A172 (cell line): ENCODE results near the gene MXRA8. TPM values are rescaled to one million over a fixed set of nuclear protein-coding genes. Genes with fewer than 3 reads are reported as not detected.

ENCODE experiments used
- DNase-seq: peaks from one replicate; pipeline ENCODE4 v3.0.0-alpha.2; 2015; ENCODE audit warnings: low spot score
- total RNA-seq: library from RNA; depleted of rRNA; stranded (reverse); fragments of >200 nt; shearing (Covaris generic); gene quantifications from 2 replicates; pipeline ENCODE4 v1.2.3, GENCODE V29; 2014

MXRA8 gene
- total RNA-seq, 1 experiment from 2014 or later, result 0.24 TPM

DNA sequence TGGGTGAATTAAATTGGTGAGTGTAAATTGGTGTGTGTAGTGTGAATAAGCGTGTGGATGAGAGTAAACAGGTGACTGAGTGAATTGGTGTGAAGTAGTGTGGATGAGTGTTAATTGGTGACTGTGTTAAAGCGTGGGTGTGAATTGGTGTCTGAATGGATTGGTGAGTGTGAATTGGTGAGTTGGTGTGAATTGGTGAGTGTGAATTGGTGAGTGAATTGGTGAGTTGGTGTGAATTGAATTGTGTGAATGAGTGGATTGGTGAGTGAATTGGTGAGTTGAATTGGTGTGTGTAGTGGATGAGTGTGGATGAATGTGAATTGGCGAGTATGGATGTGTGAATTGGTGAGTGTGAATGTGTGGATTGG, 8.3 kb upstream of the MXRA8 start:
- no peak for DNase-seq

GRCh38 chr1:1365875-1366698, 7.7 kb upstream of the MXRA8 start:
- no peak for DNase-seq

DNA sequence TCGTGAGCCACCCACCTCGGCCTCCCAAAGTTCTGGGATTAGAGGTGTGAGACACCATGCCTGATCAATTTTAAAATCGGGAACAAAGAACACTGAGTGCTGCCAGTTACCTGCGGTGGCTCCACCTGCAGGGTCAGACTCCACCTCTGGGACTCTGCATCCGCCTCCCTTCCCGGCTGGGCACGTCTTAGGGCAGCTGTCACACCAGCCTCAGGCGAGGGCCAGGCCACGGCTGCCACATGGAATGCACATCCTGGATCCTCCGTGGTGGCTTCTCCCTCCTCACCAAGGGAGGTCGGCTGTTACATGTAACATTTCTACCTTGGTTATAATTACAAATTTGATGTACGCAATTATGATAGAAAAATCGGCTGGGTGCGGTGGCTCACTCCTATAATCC, 5.9 kb upstream of the MXRA8 start:
- DNase-seq, result no peak

DNA sequence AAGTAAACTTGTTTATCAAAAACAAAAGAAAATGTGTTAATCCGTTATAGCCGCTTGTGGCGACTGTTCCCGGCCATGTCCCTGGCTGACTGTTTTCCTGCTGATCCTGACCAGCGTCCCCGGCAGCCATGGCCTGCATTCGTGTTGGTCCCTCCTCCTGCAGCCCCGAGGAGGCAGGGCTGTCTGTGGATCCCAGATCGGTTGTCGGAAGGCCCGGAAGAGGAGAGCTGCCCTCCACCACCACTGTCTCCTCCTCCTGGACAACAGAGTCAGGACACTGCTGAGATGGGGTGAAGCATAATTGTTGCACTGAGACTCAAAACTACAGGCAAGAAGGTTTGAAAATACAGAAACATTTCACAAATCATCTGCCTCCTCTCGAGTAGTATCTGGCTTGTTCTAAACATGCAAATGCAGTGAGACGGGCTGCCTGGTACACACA, 3.6 kb upstream of the MXRA8 start:
- DNase-seq, result peak; percentile 38

GRCh38 chr1:1361233-1361981, 3.1 kb upstream of the MXRA8 start:
- no peak for DNase-seq

- DNase-seq, result peak; percentile 90
Measured at GRCh38 chr1:1360506-1361169, 2.3 kb upstream of the MXRA8 start.

- no peak for DNase-seq
Measured at GRCh38 chr1:1359664-1360468, 1.5 kb upstream of the MXRA8 start.

DNA sequence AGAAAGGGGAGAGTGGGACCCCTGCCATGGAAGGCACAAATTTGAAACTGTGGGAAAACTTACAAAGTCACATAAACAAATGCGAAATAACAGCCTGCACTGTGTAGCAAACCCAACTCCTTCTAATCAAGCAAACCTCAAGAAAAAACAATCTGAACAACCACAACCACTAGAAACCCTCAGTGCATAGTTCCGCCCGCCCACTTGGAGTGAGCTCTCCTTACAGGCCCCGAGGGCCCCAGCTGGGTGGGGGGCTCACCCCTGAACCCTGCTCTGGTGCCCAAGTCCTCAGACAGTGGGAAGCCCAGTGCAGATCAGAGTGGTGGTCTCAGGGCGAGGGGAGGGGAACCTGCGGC, 931 bp upstream of the MXRA8 start:
- no peak for DNase-seq

GRCh38 chr1:1357871-1358432, 403 bp downstream of the MXRA8 start:
- no peak for DNase-seq

DNA sequence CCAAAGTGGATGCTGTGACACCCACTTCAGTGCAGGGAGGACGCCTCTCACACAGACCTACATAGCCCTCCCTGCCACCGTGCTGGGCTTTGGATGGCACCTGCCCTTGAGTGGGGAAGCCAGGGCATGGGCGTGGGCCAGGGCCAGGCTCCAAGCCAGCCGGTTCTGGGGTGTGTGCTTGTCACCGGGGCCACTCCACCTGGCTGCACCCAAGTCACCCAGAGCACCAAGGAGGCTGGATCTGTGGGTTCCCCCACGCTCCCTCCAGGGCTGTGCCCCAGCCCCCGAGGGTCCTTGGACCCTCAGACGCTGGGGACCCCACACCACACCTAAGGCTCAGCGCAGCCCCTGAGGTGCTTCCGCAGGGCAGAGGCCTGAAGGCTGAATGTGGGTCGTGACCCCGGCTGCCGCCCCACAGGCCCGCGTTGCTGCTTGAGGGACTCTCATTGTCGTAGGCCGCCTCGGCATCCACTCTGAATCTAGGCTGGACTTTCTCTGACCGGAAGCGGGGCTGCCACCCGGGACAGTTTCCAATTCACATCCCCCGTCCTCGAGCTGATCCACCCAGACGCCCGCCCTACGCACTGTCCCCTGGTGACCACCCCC, 1.5 kb downstream of the MXRA8 start:
- DNase-seq, result no peak

DNA sequence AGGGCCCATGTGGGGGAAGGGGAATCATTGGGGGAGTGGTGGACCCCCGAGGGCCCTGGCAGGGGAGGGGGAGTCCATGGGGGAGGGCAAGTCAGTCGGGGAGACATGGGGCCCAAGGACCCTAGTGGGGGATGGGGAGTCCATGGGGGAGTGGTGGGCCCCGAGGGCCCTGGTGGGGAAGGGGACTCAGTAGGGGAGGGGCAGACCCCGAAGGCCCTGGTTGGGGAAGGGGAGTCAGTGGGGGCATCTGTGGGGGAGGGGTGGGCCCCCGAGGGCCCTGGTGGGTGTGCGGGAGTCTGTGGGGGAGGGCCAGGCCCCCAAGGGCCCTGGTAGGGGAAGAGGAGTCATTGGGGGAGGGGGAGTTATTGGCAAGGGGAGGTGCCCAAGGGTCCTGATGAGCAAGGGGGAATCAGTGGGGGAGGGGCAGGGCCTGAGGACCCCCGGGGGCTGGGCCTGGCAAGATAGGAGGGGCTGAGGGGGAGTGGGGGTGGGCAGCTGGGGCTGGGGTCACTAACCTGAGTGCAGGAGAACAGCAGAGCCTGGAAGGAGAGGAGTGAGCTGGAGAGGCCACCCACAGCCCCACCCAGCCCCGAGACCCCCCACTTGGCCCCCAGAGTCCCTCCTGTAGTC, 2.1 kb downstream of the MXRA8 start:
- DNase-seq, result no peak

GRCh38 chr1:1355416-1355815, 2.9 kb downstream of the MXRA8 start:
- no peak for DNase-seq

DNA sequence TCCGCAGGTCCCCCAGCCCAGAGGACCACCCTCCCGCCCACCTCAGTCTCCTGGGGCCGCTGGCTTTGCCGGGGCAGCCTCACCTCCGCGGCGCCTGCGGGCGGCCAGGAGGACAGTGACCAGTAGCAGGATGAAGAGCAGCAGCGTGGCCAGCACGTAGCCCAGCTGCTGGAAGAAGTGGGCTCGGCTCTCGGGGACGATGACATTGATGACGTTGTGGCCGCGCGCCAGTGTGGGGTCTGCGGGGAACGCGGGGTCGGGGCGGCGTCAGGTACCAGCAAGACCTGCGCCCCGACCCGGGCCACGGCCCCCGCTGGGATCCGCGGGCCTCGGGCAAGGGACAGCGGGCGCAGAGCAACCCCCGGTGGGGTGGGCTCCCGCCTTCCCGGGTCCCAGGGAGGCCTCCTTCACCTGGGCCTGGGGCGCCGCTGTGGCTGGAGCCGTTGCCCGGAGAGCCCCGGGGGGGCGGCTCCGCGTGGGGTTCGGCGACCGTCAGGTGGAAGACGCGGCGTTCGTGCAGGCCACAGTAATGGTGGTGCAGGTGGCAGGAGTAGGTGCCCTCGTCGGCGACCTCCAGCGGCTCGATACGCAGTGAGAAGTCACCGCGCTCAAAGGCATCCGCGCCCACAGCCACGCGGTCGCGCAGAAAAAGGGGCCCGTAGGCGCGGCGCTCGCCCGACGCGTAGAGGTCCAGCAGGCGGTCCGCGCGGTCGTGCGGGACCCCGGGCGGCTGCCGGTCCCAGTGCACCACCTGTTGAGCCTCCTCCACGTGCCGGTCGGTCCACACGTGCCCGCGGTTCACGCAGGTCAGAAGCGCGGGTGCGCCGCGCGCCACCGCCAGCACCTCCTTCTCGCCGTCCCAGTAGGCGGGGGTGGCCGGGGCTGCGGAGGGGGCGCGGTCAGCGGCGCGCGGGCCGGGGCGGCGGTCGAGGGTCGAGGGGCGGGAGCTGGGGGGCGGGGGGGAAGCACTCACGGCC, 3.8 kb downstream of the MXRA8 start:
- DNase-seq, result no peak

DNA sequence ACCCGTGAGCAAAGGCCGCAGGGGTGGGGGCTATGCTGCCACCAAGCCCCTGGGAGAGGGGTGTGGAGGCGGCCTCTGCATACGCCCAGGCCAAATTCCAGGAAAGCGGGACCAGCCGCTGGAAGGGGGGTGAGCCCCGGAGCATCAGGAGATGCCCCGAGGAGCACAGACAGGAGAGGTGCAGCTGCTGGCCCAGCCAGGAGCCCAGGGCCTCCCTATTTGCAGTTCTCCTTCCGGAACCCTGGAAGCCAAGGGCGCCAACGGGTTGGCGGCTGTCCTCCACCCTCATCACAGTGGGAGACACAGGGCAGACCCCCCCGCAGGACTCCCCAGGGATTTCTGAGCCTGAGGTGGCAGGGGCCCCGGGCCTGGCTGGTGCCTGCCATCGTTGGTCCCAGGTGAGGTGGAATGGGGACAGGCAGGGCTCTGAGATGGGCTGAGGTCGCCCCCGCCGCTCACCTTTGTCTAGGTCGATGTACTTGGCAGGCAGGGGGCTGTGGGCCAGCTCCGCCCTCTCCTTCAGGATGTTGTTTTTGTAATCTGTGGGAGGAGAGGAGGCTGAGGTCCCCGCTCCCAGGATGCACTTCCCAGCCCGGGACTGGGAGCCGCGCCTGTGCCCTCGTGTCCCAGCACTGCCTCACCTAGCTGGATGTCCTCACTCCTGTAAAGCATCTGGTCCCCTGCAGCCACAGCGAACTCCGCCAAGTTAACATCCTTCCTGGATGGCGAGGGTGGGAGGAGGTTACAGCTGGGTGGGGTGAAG, 4.8 kb downstream of the MXRA8 start:
- no peak for DNase-seq

- DNase-seq, result no peak
Measured at GRCh38 chr1:1352786-1353388, 5.5 kb downstream of the MXRA8 start.

DNA sequence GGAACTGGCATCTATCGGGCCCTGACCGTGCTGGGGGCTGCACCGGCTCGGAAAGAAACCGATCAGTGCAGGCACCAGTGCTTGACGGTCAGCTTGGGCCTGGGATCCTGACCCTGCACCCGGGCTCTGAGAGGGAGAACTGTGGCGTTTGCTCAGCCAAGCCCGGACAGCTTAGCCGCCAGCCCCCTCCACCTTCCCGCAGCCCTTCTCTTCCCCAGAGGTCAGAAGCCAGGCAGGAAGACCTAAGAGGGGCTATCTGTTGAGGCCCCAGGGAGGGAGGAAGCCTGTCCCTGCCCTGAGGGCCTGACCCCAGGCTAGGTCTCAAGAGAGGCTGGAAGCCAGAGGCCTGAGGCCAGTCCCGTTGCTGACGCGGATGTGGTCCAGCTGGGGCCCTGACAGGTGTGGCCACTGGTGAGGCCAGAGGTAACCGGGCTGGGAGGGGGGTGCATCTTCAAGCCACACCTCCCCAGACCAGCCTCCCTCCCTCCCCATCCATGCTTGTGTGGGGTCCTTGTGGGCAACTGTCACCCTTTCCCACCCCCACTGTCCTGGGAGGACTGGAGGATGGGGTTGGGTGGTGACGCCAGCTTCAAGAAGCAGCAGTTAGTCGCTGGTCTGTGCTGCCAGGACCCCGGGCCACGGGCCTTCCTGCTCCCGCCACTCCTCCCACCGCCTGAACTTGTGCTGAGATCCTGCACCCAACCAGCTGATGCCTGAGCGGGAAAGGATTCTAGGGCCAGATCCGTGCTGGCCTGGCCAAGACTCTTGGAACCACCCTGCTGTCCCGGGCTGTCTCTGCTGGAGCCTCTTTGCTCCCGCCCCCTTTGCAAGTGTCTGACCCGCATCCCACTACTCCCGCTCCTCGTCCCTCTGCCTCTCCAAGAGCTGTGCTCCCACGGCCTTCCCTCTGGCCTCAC, 6.6 kb downstream of the MXRA8 start:
- no peak for DNase-seq
